Measurements from ENCODE around the gene GNA14.
"Not testable (repeated sequence)": the region's sequence is repeated elsewhere in the genome, so short reads cannot be mapped to it uniquely, and the experiment has no call there.

Gene GNA14

GRCh38 chr9:77640741-77641580 is 7.2 kb downstream of the GNA14 start:
- H3K36me3 ChIP-seq (replicated peaks; ENCODE audit: low read depth, low read length), result no peaks in the 10 kb centered on the region
- H3K4me2 ChIP-seq (ENCODE audit: low read length), result no peak overlapping the region
- H3K4me1 ChIP-seq (ENCODE audit: low read length), result no peaks in the 10 kb centered on the region
- H3K9ac ChIP-seq (ENCODE audit: low read length), result no peak overlapping the region
- H3K27me3 ChIP-seq (ENCODE audit: low read depth, low read length), result peaks cover 41% of the 10 kb centered on the region
- H4K20me1 ChIP-seq (ENCODE audit: insufficient read depth, low read length), result no peaks in the 10 kb centered on the region
- H3K4me3 ChIP-seq (ENCODE audit: low read length), result no peak overlapping the region
- TF ChIP-seq CTCF (IDR thresholded peaks at IDR 0.05; ENCODE audit: low read depth, low read length), result no peak
- TF ChIP-seq EZH2phosphoT487 (IDR thresholded peaks at IDR 0.05; ENCODE audit: low read depth), result no peak
- no peak overlapping the region for H3K27ac ChIP-seq (ENCODE audit: low read length)
- no peaks in the 10 kb centered on the region for H3K9me3 ChIP-seq (ENCODE audit: insufficient read depth, low read length)
- H2AFZ ChIP-seq (ENCODE audit: low read depth, low read length), result no peak overlapping the region
- H3K79me2 ChIP-seq (ENCODE audit: low read length), result no peaks in the 10 kb centered on the region

GRCh38 chr9:77632652-77633051 is 15.5 kb downstream of the GNA14 start:
- no peak overlapping the region for H3K4me3 ChIP-seq (ENCODE audit: low read length)
- no peaks in the 10 kb centered on the region for H3K4me1 ChIP-seq (ENCODE audit: low read length)
- no peaks in the 10 kb centered on the region for H3K79me2 ChIP-seq (ENCODE audit: low read length)
- TF ChIP-seq EZH2phosphoT487 (IDR thresholded peaks at IDR 0.05; ENCODE audit: low read depth) (no peak), CTCF (IDR thresholded peaks at IDR 0.05; ENCODE audit: low read depth, low read length) (no peak)
- H3K27ac ChIP-seq (ENCODE audit: low read length), result no peak overlapping the region
- no peak overlapping the region for H3K9ac ChIP-seq (ENCODE audit: low read length)
- no peak overlapping the region for H3K4me2 ChIP-seq (ENCODE audit: low read length)
- H3K9me3 ChIP-seq (ENCODE audit: insufficient read depth, low read length), result no peaks in the 10 kb centered on the region
- no peak overlapping the region for H2AFZ ChIP-seq (ENCODE audit: low read depth, low read length)
- H4K20me1 ChIP-seq (ENCODE audit: insufficient read depth, low read length), result no peaks in the 10 kb centered on the region
- H3K36me3 ChIP-seq (replicated peaks; ENCODE audit: low read depth, low read length), result no peaks in the 10 kb centered on the region
- peaks cover 10% of the 10 kb centered on the region; the same call in 1 of the 2 replicates for H3K27me3 ChIP-seq (ENCODE audit: low read depth, low read length)

GRCh38 chr9:77628864-77629263 is 19.3 kb downstream of the GNA14 start:
- not testable (repeated sequence) for H3K4me1 ChIP-seq (ENCODE audit: low read length); H3K4me3 ChIP-seq (ENCODE audit: low read length); H3K79me2 ChIP-seq (ENCODE audit: low read length); H3K4me2 ChIP-seq (ENCODE audit: low read length); H4K20me1 ChIP-seq (ENCODE audit: insufficient read depth, low read length); H3K27me3 ChIP-seq (ENCODE audit: low read depth, low read length); H3K36me3 ChIP-seq (replicated peaks; ENCODE audit: low read depth, low read length); H3K9me3 ChIP-seq (ENCODE audit: insufficient read depth, low read length); H3K27ac ChIP-seq (ENCODE audit: low read length); H2AFZ ChIP-seq (ENCODE audit: low read depth, low read length); H3K9ac ChIP-seq (ENCODE audit: low read length)

- no peak overlapping the region for H2AFZ ChIP-seq (ENCODE audit: low read depth, low read length)
- no peaks in the 10 kb centered on the region for H3K9me3 ChIP-seq (ENCODE audit: insufficient read depth, low read length)
- no peaks in the 10 kb centered on the region for H4K20me1 ChIP-seq (ENCODE audit: insufficient read depth, low read length)
- H3K9ac ChIP-seq (ENCODE audit: low read length), result no peak overlapping the region
- no peaks in the 10 kb centered on the region for H3K4me1 ChIP-seq (ENCODE audit: low read length)
- no peak overlapping the region for H3K4me3 ChIP-seq (ENCODE audit: low read length)
- H3K27me3 ChIP-seq (ENCODE audit: low read depth, low read length), result peaks cover 12% of the 10 kb centered on the region; the same call in 1 of the 2 replicates
- TF ChIP-seq EZH2phosphoT487 (IDR thresholded peaks at IDR 0.05; ENCODE audit: low read depth) (no peak), CTCF (IDR thresholded peaks at IDR 0.05; ENCODE audit: low read depth, low read length) (no peak)
- H3K79me2 ChIP-seq (ENCODE audit: low read length), result no peaks in the 10 kb centered on the region
- H3K36me3 ChIP-seq (replicated peaks; ENCODE audit: low read depth, low read length), result no peaks in the 10 kb centered on the region
- H3K27ac ChIP-seq (ENCODE audit: low read length), result no peak overlapping the region
- H3K4me2 ChIP-seq (ENCODE audit: low read length), result no peak overlapping the region
Observed at GRCh38 chr9:77616191-77616590, 31.9 kb downstream of the GNA14 start.
